HG02798 (cell line): ENCODE results near the gene ATG9B.

Experiments
- ATAC-seq: cut with Tn5 transposase; IDR thresholded peaks from one replicate; pipeline ENCODE4 v1.9.1; 2021; ENCODE audit warnings: mild to moderate bottlenecking; ENCODE audit not compliant: unreplicated experiment, poor library complexity

The ATG9B gene, protein sequence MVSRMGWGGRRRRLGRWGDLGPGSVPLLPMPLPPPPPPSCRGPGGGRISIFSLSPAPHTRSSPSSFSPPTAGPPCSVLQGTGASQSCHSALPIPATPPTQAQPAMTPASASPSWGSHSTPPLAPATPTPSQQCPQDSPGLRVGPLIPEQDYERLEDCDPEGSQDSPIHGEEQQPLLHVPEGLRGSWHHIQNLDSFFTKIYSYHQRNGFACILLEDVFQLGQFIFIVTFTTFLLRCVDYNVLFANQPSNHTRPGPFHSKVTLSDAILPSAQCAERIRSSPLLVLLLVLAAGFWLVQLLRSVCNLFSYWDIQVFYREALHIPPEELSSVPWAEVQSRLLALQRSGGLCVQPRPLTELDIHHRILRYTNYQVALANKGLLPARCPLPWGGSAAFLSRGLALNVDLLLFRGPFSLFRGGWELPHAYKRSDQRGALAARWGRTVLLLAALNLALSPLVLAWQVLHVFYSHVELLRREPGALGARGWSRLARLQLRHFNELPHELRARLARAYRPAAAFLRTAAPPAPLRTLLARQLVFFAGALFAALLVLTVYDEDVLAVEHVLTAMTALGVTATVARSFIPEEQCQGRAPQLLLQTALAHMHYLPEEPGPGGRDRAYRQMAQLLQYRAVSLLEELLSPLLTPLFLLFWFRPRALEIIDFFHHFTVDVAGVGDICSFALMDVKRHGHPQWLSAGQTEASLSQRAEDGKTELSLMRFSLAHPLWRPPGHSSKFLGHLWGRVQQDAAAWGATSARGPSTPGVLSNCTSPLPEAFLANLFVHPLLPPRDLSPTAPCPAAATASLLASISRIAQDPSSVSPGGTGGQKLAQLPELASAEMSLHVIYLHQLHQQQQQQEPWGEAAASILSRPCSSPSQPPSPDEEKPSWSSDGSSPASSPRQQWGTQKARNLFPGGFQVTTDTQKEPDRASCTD

DNA sequence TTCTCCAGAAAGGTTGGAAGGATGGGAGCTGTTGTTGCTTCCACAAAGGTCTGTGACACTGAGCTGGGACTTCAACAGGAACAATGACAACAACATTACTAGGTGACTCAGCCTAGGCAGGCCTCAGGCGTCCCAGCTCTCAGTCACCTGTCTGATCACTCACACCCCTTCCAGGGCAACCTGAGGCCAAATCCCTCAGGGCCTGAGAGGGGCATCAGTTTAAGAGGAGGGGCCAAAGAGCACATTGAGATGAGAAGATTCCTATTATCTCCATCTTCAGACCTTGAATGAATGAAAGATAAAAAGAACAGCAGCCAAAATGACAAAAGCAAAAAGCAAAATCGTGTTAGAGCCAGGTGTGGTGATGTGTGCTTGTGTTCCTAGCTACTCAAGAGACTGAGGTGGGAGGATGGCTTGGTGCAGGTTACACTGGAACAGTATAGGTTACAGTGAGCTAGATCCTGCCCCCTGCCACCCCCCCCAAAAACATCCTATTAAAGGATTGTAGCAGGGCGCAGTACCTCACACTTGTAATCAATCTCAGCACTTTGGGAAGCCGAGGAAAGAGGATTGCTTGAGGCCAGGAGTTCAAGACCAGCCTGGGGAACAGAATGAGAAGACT lies at the start of gene ATG9B:
ATG9B (minus strand) TSS at position 60 of the 622 bp plus-strand sequence. CDS start 71 bp downstream, outside the sequence.
- ATAC-seq = no peak

DNA sequence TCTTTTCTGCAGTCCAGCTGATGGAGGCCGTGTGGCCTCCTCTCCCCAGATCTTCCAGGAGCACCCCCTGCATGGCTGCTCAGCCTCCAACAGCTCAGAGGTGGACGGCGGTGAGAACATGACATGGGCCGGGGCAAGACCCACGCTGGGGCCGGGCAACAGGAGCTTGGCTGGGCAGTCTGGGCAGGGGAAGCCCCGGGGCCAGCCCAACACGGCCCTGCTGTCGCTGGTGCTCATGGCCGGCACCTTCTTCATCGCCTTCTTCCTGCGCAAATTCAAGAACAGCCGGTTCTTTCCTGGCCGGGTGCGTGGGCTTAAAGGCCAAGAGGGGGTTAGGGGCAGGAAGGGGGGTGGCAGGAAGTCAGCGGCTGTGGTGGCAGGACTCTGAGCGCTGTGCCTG lies 49.7 kb upstream of the ATG9B start:
- ATAC-seq = no peak

DNA sequence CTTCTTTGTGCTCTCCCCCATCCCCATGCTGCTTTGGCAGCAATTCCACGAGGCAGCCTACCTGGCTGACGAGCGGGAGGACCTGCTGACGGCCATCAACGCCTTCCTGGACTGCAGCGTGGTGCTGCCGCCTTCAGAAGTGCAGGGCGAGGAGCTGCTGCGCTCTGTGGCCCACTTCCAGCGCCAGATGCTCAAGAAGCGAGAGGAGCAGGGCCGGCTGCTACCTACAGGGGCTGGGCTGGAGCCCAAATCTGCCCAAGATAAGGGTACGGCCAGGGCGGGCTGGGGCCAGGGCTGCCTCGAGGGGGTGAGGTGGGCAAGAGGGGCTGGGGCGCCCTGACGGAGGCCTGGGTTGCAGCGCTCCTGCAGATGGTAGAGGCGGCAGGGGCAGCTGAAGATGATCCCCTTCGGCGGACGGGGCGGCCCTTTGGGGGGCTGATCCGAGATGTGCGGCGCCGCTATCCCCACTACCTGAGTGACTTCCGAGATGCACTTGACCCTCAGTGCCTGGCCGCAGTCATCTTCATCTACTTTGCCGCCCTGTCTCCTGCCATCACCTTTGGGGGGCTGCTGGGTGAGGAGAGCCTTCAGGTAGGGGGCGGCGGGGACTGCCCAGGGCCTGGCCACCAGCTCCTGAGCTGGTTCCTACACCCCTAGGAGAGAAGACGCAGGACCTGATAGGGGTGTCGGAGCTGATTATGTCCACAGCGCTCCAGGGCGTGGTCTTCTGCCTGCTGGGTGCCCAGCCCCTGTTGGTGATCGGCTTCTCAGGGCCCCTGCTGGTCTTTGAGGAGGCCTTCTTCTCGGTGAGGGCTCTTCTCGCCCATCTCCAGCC lies 47.0 kb upstream of the ATG9B start:
- ATAC-seq = no peak

DNA sequence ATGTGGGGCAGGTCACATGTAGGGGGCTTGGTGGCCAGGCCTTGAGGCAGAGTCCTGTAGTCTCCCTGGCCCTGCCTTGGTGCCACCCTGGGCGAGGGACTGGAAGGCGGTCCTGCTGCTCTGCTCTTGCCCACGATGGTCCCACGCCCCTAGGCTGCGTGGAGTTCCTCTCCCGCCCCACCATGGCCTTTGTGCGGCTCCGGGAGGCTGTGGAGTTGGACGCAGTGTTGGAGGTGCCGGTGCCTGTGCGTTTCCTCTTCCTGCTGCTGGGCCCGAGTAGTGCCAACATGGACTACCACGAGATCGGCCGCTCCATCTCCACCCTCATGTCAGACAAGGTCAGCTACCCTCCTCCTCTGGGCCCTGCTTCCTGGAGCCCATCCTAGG lies 46.3 kb upstream of the ATG9B start:
- no peak for ATAC-seq

DNA sequence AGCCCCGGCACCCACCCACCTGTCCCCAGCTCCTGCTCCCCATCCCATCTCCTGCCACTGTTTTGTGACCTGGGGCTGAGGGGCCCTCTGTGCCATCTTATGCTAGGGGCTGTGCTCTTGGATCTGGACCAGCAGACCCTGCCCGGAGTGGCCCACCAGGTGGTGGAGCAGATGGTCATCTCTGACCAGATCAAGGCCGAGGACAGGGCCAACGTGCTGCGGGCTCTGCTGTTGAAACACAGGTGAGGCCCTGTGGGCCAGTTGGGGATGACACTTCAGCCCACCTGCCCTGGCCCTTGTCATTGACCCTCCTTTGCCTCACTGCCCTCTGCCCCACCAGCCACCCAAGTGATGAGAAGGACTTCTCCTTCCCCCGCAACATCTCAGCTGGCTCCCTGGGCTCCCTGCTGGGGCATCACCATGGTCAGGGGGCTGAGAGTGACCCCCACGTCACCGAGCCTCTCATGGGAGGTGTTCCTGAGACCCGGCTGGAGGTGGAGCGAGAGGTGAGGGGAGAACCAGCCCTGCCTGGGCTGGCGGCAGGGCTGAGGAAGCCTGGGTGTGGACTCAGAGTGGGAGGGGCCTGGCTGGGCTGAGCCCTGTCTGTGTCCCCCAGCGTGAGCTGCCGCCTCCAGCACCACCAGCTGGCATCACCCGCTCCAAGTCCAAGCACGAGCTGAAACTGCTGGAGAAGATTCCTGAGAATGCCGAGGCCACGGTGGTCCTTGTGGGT lies 45.7 kb upstream of the ATG9B start:
- no peak for ATAC-seq

DNA sequence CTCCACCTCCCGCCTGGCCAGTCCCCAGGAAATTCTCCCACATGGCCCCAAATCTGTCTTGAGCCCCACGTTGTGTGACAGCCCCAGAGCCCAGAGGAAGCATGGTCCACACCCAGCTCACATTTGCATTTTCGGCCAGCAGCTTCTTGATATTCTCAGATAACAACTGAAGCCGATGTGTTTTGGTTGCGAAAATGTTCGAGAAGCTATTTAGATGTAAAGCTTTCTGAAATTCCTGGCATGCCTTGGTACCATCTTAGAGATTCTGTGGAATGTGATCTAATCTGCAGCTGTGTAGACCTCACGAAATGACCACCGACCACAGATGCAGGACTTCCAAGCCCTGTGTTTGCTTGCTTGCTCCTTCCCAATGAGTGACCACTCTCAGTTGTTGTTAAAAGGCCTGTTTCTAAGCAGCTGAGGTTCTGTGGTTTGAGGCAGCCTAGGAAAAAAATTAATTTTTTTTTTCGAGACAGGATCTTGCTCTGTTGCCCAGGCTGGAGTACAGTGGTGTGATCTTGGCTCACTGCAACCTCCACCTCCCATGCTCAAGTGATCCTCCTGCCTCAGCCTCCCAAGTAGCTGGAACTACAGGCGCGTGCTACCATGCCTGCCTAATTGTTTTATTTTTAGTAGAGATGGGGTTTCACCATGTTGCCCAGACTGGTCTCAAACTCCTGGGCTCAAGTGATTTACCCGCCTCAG lies 43.9 kb upstream of the ATG9B start:
- no peak for ATAC-seq

DNA sequence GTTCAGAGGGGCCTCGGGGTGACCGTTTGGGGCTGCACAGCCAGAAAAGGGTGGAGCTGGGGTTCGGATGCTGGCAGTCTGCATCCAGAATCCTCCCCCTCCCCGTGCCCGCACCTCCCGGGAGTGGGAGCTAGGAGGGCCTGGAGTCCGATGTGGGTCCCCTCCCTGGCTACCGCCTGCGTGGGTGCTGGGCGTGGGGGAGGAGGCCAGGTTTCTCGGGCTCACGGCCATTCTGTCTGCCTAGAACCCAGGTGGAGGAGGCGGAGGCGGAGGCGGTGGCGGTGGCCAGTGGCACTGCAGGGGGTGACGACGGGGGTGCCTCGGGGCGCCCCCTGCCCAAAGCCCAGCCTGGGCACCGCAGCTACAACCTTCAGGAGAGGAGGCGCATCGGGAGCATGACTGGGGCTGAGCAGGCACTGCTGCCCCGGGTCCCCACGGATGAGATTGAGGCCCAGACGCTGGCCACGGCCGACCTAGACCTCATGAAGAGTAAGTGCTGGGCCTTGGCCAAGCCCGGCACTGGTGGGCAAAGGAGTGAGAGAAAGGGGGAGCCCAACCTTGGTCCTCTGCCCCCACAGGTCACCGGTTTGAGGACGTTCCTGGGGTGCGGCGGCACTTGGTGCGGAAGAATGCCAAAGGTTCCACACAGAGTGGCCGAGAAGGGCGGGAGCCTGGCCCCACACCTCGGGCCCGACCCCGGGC lies 42.1 kb upstream of the ATG9B start:
- ATAC-seq = no peak

DNA sequence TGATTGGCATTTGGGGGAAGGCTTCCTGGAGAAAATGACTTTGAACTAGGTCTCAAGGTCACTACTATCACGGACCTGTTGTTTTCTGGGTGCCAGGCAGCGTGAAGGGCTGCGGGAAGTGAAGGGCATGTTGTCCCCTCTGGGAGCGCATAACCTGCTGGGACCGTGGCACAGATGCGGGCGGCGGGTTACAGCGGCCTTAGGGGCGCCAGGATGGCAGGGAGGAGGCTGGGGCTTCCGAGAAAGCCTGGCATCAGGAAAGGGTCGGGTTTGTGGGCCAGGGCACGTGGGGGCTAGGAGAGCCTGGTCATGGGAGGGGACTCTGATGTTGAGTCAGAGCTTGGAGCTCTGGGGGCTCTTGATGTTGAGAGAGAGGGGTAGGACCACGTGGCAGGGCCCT lies 41.2 kb upstream of the ATG9B start:
- ATAC-seq = no peak

DNA sequence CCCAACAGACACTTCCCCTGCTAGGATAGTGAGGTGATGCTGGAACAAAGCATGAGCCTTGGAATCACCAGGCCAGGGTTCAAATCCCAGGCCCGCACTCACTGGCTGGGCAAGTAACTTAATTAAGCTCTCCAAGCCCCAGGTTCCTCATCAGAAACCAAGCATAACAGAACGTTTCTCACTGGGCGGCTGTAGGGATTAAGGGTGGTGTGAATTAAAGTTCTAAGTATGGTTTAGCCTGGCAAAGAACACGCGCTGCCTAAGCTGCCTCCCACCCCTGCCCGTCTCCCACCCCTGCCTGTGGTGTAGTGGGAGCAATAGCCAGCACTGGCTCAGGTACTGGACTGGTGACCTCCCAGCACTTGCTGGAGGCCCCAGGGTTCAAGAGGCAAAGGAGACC lies 40.7 kb upstream of the ATG9B start:
- ATAC-seq = no peak

DNA sequence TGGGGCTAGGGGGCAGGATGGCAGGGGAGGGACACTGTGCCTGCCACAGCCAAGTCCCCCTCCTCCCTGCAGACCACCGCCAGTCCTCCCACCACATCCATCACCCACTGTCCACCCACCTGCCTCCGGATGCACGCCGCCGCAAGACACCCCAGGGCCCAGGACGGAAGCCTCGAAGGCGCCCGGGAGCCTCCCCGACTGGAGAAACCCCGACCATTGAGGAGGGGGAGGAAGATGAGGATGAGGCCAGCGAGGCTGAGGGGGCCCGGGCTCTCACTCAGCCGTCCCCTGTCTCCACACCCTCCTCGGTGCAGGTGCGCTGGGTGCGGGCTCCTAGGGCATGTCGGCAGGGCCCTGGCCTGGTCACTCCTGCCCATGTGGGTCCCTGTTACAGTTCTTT lies 40.2 kb upstream of the ATG9B start:
- ATAC-seq = no peak

DNA sequence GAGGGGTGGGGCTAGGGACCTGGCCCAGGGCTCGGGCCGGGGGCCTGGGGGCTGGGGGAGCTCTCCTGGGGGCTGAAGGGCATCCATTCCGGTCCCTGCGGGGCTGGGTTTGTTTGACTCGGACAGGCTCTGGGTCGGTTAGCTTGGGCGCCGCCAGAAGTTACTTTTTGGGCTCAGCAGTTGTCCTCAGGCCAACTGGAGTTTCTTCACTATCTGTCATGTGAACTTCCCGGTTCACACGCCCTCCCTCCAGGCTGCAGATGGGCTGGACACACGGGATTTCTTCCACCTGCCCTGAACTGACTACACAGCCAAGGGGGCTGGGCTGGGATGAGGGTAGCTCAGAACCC lies 38.9 kb upstream of the ATG9B start:
- ATAC-seq = no peak

DNA sequence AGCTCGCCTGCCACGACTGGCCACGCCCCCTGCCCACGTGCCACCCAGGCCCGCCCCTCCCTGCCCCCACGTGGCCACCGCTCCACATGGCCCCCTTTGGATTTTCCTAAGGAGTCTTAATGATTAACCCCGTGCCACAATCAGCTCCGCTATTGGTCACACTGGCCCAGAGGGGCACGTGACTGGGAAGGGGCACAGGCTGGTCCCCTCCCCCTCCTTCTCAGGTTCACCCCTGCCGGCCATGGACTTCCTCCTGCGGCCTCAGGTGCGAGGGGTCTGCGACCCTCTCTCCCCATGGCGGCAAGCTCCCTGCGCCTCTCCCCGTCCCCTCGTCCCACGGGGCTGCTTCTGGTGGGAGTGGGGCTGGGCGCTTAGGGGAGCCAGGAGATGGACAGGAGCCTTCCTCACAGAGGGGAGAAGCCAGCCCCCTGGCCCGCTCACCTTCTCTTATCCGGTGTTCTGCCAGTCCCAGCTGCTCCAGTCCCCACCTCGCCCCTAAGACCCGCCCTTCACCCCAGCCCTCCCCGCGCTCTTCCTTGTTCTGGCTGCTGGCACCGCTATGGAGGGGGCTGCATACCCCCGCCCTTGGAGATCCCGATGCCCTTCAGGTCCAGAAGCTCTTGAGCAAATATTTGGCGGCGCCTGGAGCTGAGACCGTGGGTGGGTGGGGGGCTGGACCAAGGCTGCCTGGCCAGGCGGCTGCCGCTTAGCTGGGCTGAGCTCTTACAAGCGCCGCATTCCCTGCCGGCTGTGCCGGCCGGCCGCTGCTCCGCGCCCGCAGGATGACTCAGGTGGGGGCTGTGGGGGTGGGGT lies 38.3 kb upstream of the ATG9B start:
- ATAC-seq = no peak

DNA sequence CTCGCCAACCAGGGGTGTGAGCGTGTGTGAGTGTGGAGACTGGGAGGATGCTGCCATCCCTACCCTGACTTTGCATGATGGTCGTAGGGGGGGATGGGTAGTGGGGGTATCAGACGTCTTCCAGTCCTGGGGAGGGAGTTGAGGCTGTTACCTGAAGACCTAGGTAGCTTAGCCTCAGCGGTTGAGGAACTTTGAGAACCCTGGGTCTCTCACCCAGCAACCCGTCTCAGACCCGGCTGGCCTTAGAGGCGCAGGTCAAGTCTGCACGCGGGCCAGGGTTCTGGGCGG lies 37.8 kb upstream of the ATG9B start:
- ATAC-seq = no peak

DNA sequence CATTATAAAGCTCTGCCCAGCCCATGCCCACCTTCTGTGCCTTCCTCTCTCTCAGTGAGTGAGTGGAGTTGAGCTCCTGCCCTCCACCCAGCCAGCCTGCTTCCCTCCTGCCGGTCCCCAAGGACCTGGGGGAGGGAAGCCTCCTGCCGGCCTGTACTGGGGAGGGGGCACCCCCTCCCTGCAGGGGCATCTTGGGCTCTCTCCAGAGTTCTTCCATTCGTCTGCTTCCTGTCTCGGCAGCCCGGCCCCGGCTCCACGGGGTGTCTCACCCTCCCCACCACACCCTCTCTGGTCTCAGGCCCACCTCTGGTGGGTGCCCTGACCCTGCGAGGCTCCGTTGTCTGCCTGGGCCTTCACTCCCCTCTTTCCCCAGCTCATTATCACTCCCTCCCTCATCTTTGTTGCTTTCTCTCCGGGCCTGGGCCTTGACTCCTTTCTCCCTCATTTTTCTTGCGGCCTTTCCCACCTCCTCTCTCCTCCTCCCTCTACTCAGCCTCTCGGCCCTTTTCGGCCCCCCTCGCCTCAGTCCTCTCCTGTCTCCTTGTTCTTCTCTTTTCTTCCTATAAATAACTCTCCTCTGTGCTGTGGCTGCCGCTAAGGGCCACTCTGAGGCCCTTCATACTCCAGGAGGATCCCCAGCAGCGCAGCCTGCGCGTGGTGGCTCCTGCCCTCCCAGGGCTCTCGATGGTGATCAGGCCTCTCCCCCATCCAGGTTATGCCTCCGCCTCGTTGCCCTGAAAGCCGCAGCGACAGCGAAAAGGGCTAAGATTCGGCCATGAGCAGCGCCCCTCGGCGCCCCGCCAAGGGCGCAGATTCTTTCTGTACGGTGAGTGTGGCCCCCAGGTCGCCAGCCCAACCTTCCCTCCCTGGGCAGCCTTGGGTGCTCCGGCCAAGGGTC lies 37.2 kb upstream of the ATG9B start:
- no peak for ATAC-seq

DNA sequence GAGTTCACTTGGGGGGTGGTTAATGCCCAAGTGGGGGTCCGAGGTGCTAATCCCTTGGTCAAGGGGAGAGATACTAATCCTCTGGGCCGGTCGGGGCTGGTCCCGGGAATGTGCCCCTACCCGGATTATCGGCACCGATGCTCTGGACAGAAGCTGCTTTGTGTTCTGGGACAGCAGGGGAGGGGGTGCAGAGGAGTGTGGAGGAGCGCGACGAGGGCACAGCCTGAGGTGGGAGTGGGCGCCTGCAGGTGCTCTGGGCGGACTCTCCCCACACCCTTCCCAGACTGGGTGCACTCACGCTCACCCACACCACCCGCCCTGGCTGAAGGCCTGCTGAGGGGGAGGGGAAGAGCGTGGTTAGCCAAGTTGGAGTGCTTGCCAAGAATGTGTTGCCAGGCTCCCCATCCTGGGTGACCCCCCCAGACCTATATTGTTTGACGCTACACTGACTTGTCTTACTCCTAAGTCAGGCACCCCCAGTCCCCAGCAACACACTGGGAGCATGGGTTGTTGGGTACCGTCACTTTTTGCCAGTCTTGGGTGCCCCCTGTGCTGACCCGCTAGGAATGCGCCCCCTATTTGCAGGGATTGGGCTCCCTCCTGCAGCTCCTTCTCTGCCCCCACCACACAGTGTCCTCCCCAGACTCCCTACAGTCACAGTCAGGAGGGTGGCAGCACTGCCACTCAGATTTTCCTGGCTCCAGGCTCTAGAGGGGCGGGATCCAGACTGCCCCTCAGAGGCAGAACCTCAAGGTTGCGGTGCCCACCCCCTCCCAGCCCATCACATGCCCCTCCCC lies 36.3 kb upstream of the ATG9B start:
- ATAC-seq = no peak

DNA sequence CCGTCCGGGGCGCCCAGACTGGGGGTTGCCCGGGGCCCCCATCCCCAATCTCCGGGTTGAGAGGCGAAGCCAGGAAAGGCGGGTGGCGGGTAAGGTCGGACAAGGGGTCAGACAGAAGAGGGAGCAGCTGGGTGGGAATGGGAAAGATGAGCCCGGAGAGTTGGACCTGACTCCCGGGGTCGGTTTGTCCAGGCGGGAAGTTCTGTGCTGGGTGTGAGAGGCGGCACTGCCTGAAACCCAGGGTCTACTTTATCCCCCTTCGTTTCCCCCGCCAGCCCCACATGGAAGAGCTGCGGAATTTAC lies 35.8 kb upstream of the ATG9B start:
- no peak for ATAC-seq
